Panc1 (cell line): ENCODE data around the gene ANKRD13D. TPM values are rescaled to one million over a fixed set of nuclear protein-coding genes. Genes with fewer than 3 reads are reported as not detected.
A peak's percentile ranks its signal among the peaks of the same experiment; 100 is the strongest.

Experiments used
- ATAC-seq: fragments of 200-7000 bp; cut with Tn5 transposase; 2 replicates; pipeline ENCODE4 v1.9.1; 2020; ENCODE audit warnings: mild to moderate bottlenecking, moderate library complexity
- BruUV-seq: library from RNA; stranded (reverse); fragments of 400-500 nt; replicated peaks from 2 replicates; lab custom pipeline; 2021; lab: Mats Ljungman, UMichigan
- CTCF ChIA-PET: fragments of 300-600 bp; sonication (Branson Sonifier 250); formaldehyde crosslinking; loops from one replicate; lab custom pipeline; 2022; ENCODE audit warnings: antibody characterized with exemption; lab: Charles Lee
- POLR2A ChIA-PET: fragments of 300-600 bp; sonication (Branson Sonifier 250); formaldehyde crosslinking; loops from one replicate; lab custom pipeline; 2022; ENCODE audit warnings: antibody characterized with exemption; lab: Charles Lee
- DNase-seq: peaks from one replicate; pipeline ENCODE4 v3.0.0-alpha.2; 2010; ENCODE audit warnings: low read depth, low spot score
- H3K27ac ChIP-seq: 2 replicates; pipeline ENCODE4 v1.5.1; 2011; ENCODE audit warnings: mild to moderate bottlenecking, low read length, inconsistent platforms
- H3K27me3 ChIP-seq: fragments of 200-500 bp; sonication (Bioruptor generic); 2 replicates; pipeline ENCODE4 v1.6.0; 2014; ENCODE audit warnings: low read length, inconsistent platforms; ENCODE audit not compliant: control insufficient read depth, insufficient read depth
- H3K36me3 ChIP-seq: fragments of 200-500 bp; sonication (Bioruptor generic); 2 replicates; pipeline ENCODE4 v1.5.1; 2014; ENCODE audit warnings: inconsistent platforms, mild to moderate bottlenecking, low read length, moderate library complexity; ENCODE audit not compliant: control insufficient read depth, insufficient read depth
- H3K4me1 ChIP-seq: 2 replicates; pipeline ENCODE4 v1.5.1; 2011; ENCODE audit warnings: inconsistent platforms, mild to moderate bottlenecking, low read length, moderate library complexity; ENCODE audit not compliant: control insufficient read depth, insufficient read depth
- H3K4me3 ChIP-seq, 2 experiments: 2 replicates each; pipeline ENCODE4 v1.5.1; 2011 to 2012; ENCODE audit warnings: low read depth in 2 of 2, low read length in 2 of 2, mild to moderate bottlenecking in 2 of 2, inconsistent platforms in 1 of 2, moderate library complexity in 1 of 2
- H3K9me3 ChIP-seq: fragments of 200-500 bp; sonication (Bioruptor generic); 2 replicates; pipeline ENCODE4 v1.5.1; 2014; ENCODE audit warnings: low read depth, mild to moderate bottlenecking, inconsistent platforms, low read length, moderate library complexity; ENCODE audit not compliant: control insufficient read depth, insufficient read depth
- POLR2AphosphoS5 ChIP-seq: IDR thresholded peaks from 2 replicates; pipeline ENCODE4 v1.6.1; 2012; ENCODE audit warnings: mild to moderate bottlenecking, low read depth, low read length, moderate library complexity
- SIN3A ChIP-seq: IDR thresholded peaks from 2 replicates; pipeline ENCODE4 v1.6.1; 2012; ENCODE audit warnings: low read depth, mild to moderate bottlenecking, low read length, moderate library complexity, borderline replicate concordance; ENCODE audit not compliant: insufficient read depth
- TCF7L2 ChIP-seq: IDR thresholded peaks from 2 replicates; pipeline ENCODE4 v1.6.1; 2011; ENCODE audit warnings: mild to moderate bottlenecking, low read depth, low read length, inconsistent platforms
- in situ Hi-C: cut with HindIII; loops from 2 replicates; pipeline ENCODE4 v1.10.0; 2016; ENCODE audit warnings: low sequenced_read_pairs, low pct_unique_long_range_greater_than_20kb
- intact Hi-C: fragments of 100-400 bp; cut with micrococcal nuclease; formaldehyde crosslinking; loops from one replicate; pipeline ENCODE4 v1.10.0; 2022; ENCODE audit not compliant: unreplicated experiment
- total RNA-seq: library from RNA; stranded (reverse); gene quantifications from one replicate; pipeline ENCODE4 v1.2.1, GENCODE V29; 2021; ENCODE audit not compliant: unreplicated experiment
- TF ChIP-seq, protein P1 (sequence below): fragments of 450-650 bp; IDR thresholded peaks from 2 replicates; pipeline ENCODE4 v1.5.1; 2017; ENCODE audit warnings: mild to moderate bottlenecking
- TF ChIP-seq, protein P2 (sequence below), 2 experiments: IDR thresholded peaks; 2 replicates each; pipeline ENCODE4 v1.6.1; 2011 to 2012; ENCODE audit warnings: low read depth in 2 of 2, control low read depth in 1 of 2, low read length in 1 of 2, mild to moderate bottlenecking in 1 of 2, moderate library complexity in 1 of 2; ENCODE audit not compliant: insufficient read depth in 1 of 2

The ANKRD13D gene
- total RNA-seq, 1 experiment from 2014 or later: 76.5 TPM

GRCh38 chr11:67295846-67296245 is 6.7 kb downstream of the ANKRD13D start:
- Histone ChIP-seq H3K36me3 (0 out of 2 replicates have a peak, but pooled peaks cover 2% of the 10 kb centered on the region), H3K27ac (no peak overlapping the region), H3K4me3 (no peak overlapping the region), H3K4me1 (0 out of 2 replicates have a peak, but pooled peaks cover under 1% of the 10 kb centered on the region), H3K9me3 (no peaks in the 10 kb centered on the region), H3K27me3 (no peaks in the 10 kb centered on the region)
- ATAC-seq (no peak), DNase-seq (no peak)
- in situ Hi-C loops: no loop called here
- CTCF ChIA-PET: interaction anchor here (0.6 kb wide), 1 partner anchor 169 kb away, joined by 3 read pairs; no protein-coding TSS in a partner anchor
- TF ChIP-seq TCF7L2: no peak
- TF ChIP-seq, protein P1, sequence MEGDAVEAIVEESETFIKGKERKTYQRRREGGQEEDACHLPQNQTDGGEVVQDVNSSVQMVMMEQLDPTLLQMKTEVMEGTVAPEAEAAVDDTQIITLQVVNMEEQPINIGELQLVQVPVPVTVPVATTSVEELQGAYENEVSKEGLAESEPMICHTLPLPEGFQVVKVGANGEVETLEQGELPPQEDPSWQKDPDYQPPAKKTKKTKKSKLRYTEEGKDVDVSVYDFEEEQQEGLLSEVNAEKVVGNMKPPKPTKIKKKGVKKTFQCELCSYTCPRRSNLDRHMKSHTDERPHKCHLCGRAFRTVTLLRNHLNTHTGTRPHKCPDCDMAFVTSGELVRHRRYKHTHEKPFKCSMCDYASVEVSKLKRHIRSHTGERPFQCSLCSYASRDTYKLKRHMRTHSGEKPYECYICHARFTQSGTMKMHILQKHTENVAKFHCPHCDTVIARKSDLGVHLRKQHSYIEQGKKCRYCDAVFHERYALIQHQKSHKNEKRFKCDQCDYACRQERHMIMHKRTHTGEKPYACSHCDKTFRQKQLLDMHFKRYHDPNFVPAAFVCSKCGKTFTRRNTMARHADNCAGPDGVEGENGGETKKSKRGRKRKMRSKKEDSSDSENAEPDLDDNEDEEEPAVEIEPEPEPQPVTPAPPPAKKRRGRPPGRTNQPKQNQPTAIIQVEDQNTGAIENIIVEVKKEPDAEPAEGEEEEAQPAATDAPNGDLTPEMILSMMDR: no peak
- TF ChIP-seq, protein P2, sequence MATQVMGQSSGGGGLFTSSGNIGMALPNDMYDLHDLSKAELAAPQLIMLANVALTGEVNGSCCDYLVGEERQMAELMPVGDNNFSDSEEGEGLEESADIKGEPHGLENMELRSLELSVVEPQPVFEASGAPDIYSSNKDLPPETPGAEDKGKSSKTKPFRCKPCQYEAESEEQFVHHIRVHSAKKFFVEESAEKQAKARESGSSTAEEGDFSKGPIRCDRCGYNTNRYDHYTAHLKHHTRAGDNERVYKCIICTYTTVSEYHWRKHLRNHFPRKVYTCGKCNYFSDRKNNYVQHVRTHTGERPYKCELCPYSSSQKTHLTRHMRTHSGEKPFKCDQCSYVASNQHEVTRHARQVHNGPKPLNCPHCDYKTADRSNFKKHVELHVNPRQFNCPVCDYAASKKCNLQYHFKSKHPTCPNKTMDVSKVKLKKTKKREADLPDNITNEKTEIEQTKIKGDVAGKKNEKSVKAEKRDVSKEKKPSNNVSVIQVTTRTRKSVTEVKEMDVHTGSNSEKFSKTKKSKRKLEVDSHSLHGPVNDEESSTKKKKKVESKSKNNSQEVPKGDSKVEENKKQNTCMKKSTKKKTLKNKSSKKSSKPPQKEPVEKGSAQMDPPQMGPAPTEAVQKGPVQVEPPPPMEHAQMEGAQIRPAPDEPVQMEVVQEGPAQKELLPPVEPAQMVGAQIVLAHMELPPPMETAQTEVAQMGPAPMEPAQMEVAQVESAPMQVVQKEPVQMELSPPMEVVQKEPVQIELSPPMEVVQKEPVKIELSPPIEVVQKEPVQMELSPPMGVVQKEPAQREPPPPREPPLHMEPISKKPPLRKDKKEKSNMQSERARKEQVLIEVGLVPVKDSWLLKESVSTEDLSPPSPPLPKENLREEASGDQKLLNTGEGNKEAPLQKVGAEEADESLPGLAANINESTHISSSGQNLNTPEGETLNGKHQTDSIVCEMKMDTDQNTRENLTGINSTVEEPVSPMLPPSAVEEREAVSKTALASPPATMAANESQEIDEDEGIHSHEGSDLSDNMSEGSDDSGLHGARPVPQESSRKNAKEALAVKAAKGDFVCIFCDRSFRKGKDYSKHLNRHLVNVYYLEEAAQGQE (IDR thresholded peaks at IDR 0.05; ENCODE audit: insufficient read depth in 1 of 2, low read depth in 2 of 2, low read length in 1 of 2): no peak
- TF ChIP-seq POLR2AphosphoS5: no peak
- intact Hi-C loops: no loop called here
- POLR2A ChIA-PET: interaction anchor here (0.6 kb wide), 2 partner anchors 58 to 99 kb away, joined by 3 to 4 read pairs; partner anchors contain the start of gene POLD4
- BruUV-seq: TSS peak; percentile 18

- Histone ChIP-seq H3K36me3 (no peaks in the 10 kb centered on the region; the same call in 1 of the 2 replicates), H3K27me3 (no peaks in the 10 kb centered on the region), H3K4me3 (no peak overlapping the region), H3K27ac (no peak overlapping the region), H3K4me1 (peaks cover 18% of the 10 kb centered on the region), H3K9me3 (no peaks in the 10 kb centered on the region)
- ChIA-PET POLR2A (no interaction called here), CTCF (interaction anchor here (0.6 kb wide), 2 partner anchors 46 to 218 kb away, joined by 3 read pairs; no protein-coding TSS in a partner anchor)
- DNase-seq (no peak), ATAC-seq (no peak)
- TF ChIP-seq POLR2AphosphoS5 (no peak), TCF7L2 (no peak), SIN3A (no peak)
- TF ChIP-seq, protein P1: no peak
- TF ChIP-seq, protein P2 (IDR thresholded peaks at IDR 0.05; ENCODE audit: insufficient read depth in 1 of 2, low read depth in 2 of 2, low read length in 1 of 2): no peak
- BruUV-seq: TSS peak; percentile 45
- in situ Hi-C loops: no loop called here
- intact Hi-C loops: no loop called here
Observed at GRCh38 chr11:67298786-67299185, 9.7 kb downstream of the ANKRD13D start.
